OCI-LY3 (cell line): ENCODE results near the gene SHISA2.

Experiments used
- H2AFZ ChIP-seq: fragments of 200-600, 300-600 bp; shearing (Covaris generic); 2 replicates; pipeline ENCODE4 v1.6.0; 2014; ENCODE audit warnings: antibody characterized with exemption, low read depth, low read length
- H3K27ac ChIP-seq: fragments of 200-600, 300-600 bp; sonication (generic); 2 replicates; pipeline ENCODE4 v1.5.1; 2014; ENCODE audit warnings: mild to moderate bottlenecking, low read length, moderate library complexity, mixed read lengths
- H3K27me3 ChIP-seq: fragments of 200-600, 300-600 bp; sonication (generic); 2 replicates; pipeline ENCODE4 v1.6.1; 2014; ENCODE audit warnings: low read depth, low read length, mixed read lengths
- H3K36me3 ChIP-seq: fragments of 200-600, 300-600 bp; sonication (generic); replicated peaks from 2 replicates; pipeline ENCODE3; 2014; ENCODE audit warnings: low read depth, low read length, mixed read lengths
- H3K4me1 ChIP-seq: fragments of 300-600, 200-600 bp; sonication (generic); 2 replicates; pipeline ENCODE4 v1.6.1; 2014; ENCODE audit warnings: low read length, mixed read lengths
- H3K4me2 ChIP-seq: fragments of 200-600, 300-600 bp; sonication (generic); 2 replicates; pipeline ENCODE4 v1.6.1; 2014; ENCODE audit warnings: low read length, mixed read lengths
- H3K4me3 ChIP-seq: fragments of 300-600, 200-600 bp; sonication (generic); 2 replicates; pipeline ENCODE4 v1.5.1; 2014; ENCODE audit warnings: antibody characterized with exemption, mild to moderate bottlenecking, low read length, moderate library complexity
- H3K79me2 ChIP-seq: fragments of 300-600, 200-600 bp; shearing (Covaris generic); 2 replicates; pipeline ENCODE4 v1.6.1; 2014; ENCODE audit warnings: mild to moderate bottlenecking, low read length, mixed read lengths
- H3K9ac ChIP-seq: fragments of 300-600, 200-600 bp; shearing (Covaris generic); 2 replicates; pipeline ENCODE4 v1.6.0; 2014; ENCODE audit warnings: mild to moderate bottlenecking, low read length, moderate library complexity
- H3K9me3 ChIP-seq: fragments of 200-600, 300-600 bp; shearing (Covaris generic); 2 replicates; pipeline ENCODE4 v1.6.1; 2014; ENCODE audit warnings: low read length, mixed read lengths; ENCODE audit not compliant: insufficient read depth
- H4K20me1 ChIP-seq: fragments of 200-600, 300-600 bp; sonication (generic); 2 replicates; pipeline ENCODE4 v1.6.1; 2016; ENCODE audit warnings: low read length, mixed read lengths; ENCODE audit not compliant: insufficient read depth
- CTCF ChIP-seq: fragments of 200-600, 300-600 bp; sonication (generic); IDR thresholded peaks from 2 replicates; pipeline ENCODE4 v1.5.1; 2014; ENCODE audit warnings: antibody characterized with exemption, low read length, low read depth
- EZH2phosphoT487 ChIP-seq: fragments of 200-600 bp; shearing (Covaris generic); IDR thresholded peaks from 2 replicates; pipeline ENCODE4 v1.6.1; 2018; ENCODE audit warnings: antibody characterized with exemption, mixed run types, low read depth

The SHISA2 gene

GRCh38 chr13:26047040-26047439 is 4.8 kb downstream of the SHISA2 start:
- Histone ChIP-seq H3K4me2 (no peak overlapping the region), H3K27ac (no peak overlapping the region), H3K36me3 (no peaks in the 10 kb centered on the region), H3K9ac (no peak overlapping the region), H3K4me1 (no peaks in the 10 kb centered on the region), H2AFZ (no peak overlapping the region), H3K4me3 (no peak overlapping the region), H3K79me2 (no peaks in the 10 kb centered on the region), H4K20me1 (no peaks in the 10 kb centered on the region), H3K27me3 (no peaks in the 10 kb centered on the region), H3K9me3 (no peaks in the 10 kb centered on the region)
- TF ChIP-seq CTCF: no peak
- no peak for TF ChIP-seq EZH2phosphoT487

GRCh38 chr13:26046639-26047038 is 5.2 kb downstream of the SHISA2 start:
- H4K20me1 ChIP-seq: no peaks in the 10 kb centered on the region
- no peak overlapping the region for H3K9ac ChIP-seq
- no peak overlapping the region for H3K27ac ChIP-seq

GRCh38 chr13:26045142-26045541 is 6.7 kb downstream of the SHISA2 start:
- Histone ChIP-seq H3K27me3 (no peaks in the 10 kb centered on the region), H3K4me2 (no peak overlapping the region), H3K27ac (no peak overlapping the region), H3K4me1 (no peaks in the 10 kb centered on the region), H3K9ac (no peak overlapping the region), H3K4me3 (no peak overlapping the region), H3K9me3 (no peaks in the 10 kb centered on the region), H3K36me3 (no peaks in the 10 kb centered on the region), H3K79me2 (no peaks in the 10 kb centered on the region), H2AFZ (no peak overlapping the region), H4K20me1 (no peaks in the 10 kb centered on the region)
- TF ChIP-seq EZH2phosphoT487: no peak
- TF ChIP-seq CTCF: no peak

More at GRCh38 chr13:26046639-26047038, 5.2 kb downstream of the SHISA2 start:
- Histone ChIP-seq H3K4me3 (no peak overlapping the region), H2AFZ (no peak overlapping the region), H3K36me3 (no peaks in the 10 kb centered on the region), H3K4me2 (no peak overlapping the region), H3K4me1 (no peaks in the 10 kb centered on the region), H3K9me3 (no peaks in the 10 kb centered on the region), H3K79me2 (no peaks in the 10 kb centered on the region), H3K27me3 (no peaks in the 10 kb centered on the region)
- TF ChIP-seq EZH2phosphoT487: no peak
- TF ChIP-seq CTCF: no peak

GRCh38 chr13:26042785-26043184 is 9.0 kb downstream of the SHISA2 start:
- no peaks in the 10 kb centered on the region for H3K36me3 ChIP-seq

More at GRCh38 chr13:26042785-26043184, 9.0 kb downstream of the SHISA2 start:
- no peak overlapping the region for H3K9ac ChIP-seq
- no peak overlapping the region for H3K4me3 ChIP-seq
- no peak overlapping the region for H3K27ac ChIP-seq
- no peaks in the 10 kb centered on the region for H3K79me2 ChIP-seq
- no peak overlapping the region for H2AFZ ChIP-seq
- no peak overlapping the region for H3K4me2 ChIP-seq
- H4K20me1 ChIP-seq: no peaks in the 10 kb centered on the region
- TF ChIP-seq CTCF (no peak), EZH2phosphoT487 (no peak)
- 0 out of 2 replicates have a peak, but pooled peaks cover 2% of the 10 kb centered on the region for H3K27me3 ChIP-seq
- no peaks in the 10 kb centered on the region for H3K4me1 ChIP-seq
- no peaks in the 10 kb centered on the region for H3K9me3 ChIP-seq
